Loucy (cell line): Measurements from ENCODE around the gene NBDY.

ENCODE experiments used
- CTCF ChIP-seq: fragments of 200-600 bp; sonication (generic); conservative IDR thresholded peaks from 2 replicates; pipeline ENCODE4 v1.5.1; 2014; ENCODE audit warnings: mild to moderate bottlenecking, antibody characterized with exemption, low read length
- EZH2phosphoT487 ChIP-seq: fragments of 200-600 bp; IDR thresholded peaks from 2 replicates; pipeline ENCODE4 v1.6.1; 2018; ENCODE audit warnings: antibody characterized with exemption, mild to moderate bottlenecking, moderate library complexity, borderline replicate concordance

DNA sequence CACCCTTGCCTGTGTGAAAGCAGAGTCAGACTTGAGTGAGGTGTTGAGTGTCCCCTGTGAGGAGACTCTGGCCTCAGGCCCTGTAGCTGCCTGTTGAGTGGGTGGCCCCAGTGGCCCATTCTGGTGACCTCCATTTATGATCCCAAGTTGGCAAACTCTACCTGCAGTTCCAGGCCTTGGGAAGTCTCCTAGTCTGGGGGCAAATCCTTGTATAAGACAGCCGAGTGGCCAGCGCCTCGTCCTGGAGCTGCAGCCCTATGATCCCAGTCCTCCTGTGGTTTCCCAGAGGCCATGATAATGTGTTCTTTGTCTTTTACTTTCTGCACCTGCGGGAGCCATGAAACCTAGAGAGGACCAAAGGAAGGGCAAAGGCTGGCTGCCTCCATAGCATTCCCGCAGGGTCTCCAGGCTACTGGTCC is 58.7 kb downstream of the NBDY start:
- no peak for TF ChIP-seq CTCF
- no peak for TF ChIP-seq EZH2phosphoT487
